ENCODE results near the gene GLTP.

DNA sequence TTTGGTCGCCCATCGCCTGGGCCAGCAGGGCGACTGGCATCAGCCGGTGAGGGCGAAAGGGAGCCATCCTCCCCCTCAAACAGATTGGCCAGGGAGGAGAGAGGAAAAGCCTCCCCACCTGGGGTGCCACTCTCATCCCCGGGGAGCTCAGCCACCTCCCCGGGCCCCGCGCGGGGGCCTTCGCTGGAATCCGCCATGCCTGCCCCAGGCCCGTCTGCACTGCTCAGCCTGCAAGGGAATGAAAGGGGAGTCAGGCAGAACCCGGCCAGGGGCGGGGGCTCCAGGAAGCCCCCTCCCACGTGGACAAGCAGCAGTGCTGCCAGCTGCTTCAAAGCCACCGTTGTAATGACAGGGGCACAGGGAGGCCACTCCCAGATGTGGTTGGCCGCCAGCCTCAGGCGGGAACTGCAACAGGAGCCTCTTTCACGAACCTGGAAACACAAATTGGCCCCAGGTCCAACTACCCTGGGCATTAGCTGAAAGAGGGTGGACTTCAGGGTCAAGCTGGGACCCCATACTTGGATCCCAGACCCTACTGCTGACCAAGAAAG, 65.7 kb downstream of the GLTP start:
- TF ChIP-seq CTCF (IDR thresholded peaks at IDR 0.05) (no peak), POLR2A (IDR thresholded peaks at IDR 0.05) (no peak)

Data from heart left ventricle (tissue), 13 donors.